WERI-Rb-1 (cell line): ENCODE measurements around the gene IL15RA.
"Not testable (repeated sequence)": the region's sequence is repeated elsewhere in the genome, so short reads cannot be mapped to it uniquely, and the experiment has no call there.

Source experiments
- DNase-seq: peaks from one replicate; pipeline ENCODE4 v3.0.0-alpha.2; 2020
- H3K27ac ChIP-seq: fragments of 250-450 bp; sonication (Bioruptor Pico); 2 replicates; pipeline ENCODE4 v1.5.1; 2020; ENCODE audit warnings: mild to moderate bottlenecking, moderate library complexity
- H3K27me3 ChIP-seq: fragments of 250-450 bp; sonication (Bioruptor Pico); 2 replicates; pipeline ENCODE4 v1.5.1; 2021; ENCODE audit warnings: mild to moderate bottlenecking, low read depth, moderate library complexity; ENCODE audit not compliant: insufficient read depth, severe bottlenecking
- H3K36me3 ChIP-seq: fragments of 250-450 bp; sonication (Bioruptor Pico); 2 replicates; pipeline ENCODE4 v1.5.1; 2020; ENCODE audit warnings: mild to moderate bottlenecking, moderate library complexity
- H3K4me3 ChIP-seq: 2 replicates; pipeline ENCODE4 v1.5.1; 2011; ENCODE audit warnings: low read depth, mild to moderate bottlenecking, control low read depth, low read length
- H3K9me3 ChIP-seq: fragments of 250-450 bp; sonication (Bioruptor Pico); 2 replicates; pipeline ENCODE4 v1.5.1; 2021; ENCODE audit warnings: mild to moderate bottlenecking, moderate library complexity; ENCODE audit not compliant: severe bottlenecking
- TF ChIP-seq, protein P1 (sequence below): IDR thresholded peaks from 2 replicates; pipeline ENCODE4 v1.5.1; 2011; ENCODE audit warnings: low read depth, mild to moderate bottlenecking, control low read depth, inconsistent platforms, low read length

Gene IL15RA

GRCh38 chr10:5910323-5911100, 66.8 kb downstream of the IL15RA start:
- no peak for DNase-seq
- H3K36me3 ChIP-seq: no peaks in the 10 kb centered on the region; the same call in 1 of the 2 replicates
- H3K27ac ChIP-seq: no peak overlapping the region
- TF ChIP-seq, protein P1, sequence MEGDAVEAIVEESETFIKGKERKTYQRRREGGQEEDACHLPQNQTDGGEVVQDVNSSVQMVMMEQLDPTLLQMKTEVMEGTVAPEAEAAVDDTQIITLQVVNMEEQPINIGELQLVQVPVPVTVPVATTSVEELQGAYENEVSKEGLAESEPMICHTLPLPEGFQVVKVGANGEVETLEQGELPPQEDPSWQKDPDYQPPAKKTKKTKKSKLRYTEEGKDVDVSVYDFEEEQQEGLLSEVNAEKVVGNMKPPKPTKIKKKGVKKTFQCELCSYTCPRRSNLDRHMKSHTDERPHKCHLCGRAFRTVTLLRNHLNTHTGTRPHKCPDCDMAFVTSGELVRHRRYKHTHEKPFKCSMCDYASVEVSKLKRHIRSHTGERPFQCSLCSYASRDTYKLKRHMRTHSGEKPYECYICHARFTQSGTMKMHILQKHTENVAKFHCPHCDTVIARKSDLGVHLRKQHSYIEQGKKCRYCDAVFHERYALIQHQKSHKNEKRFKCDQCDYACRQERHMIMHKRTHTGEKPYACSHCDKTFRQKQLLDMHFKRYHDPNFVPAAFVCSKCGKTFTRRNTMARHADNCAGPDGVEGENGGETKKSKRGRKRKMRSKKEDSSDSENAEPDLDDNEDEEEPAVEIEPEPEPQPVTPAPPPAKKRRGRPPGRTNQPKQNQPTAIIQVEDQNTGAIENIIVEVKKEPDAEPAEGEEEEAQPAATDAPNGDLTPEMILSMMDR: no peak
- no peaks in the 10 kb centered on the region for H3K9me3 ChIP-seq
- no peak overlapping the region for H3K4me3 ChIP-seq
- H3K27me3 ChIP-seq: no peaks in the 10 kb centered on the region

- H3K27ac ChIP-seq, DNase-seq, H3K4me3 ChIP-seq, H3K27me3 ChIP-seq, H3K9me3 ChIP-seq, H3K36me3 ChIP-seq: not testable (repeated sequence)
Measured at GRCh38 chr10:5908676-5909075, 68.7 kb downstream of the IL15RA start.

DNA sequence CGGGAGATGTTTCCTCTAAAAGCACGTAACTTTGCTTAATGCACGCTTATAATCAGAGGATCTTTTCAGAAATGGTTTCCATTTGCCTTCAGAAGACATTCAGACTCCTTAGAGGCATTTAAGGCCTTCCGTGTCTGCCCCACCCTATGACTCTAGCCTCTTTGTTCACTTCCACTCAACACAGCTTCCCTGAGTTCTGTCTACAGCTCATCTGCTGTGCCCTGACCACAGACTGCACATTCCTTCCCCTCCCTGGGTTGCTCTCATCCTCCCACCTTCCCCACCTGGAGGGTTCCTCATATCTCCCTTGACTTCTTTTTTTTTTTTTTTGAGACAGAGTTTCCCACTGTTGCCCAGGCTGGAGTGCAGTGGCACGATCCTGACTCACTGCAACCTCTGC, 70.7 kb downstream of the IL15RA start:
- H3K27ac ChIP-seq: no peak overlapping the region
- H3K4me3 ChIP-seq: no peak overlapping the region
- no peaks in the 10 kb centered on the region for H3K27me3 ChIP-seq
- no peaks in the 10 kb centered on the region for H3K9me3 ChIP-seq
- TF ChIP-seq, protein P1: no peak
- H3K36me3 ChIP-seq: no peaks in the 10 kb centered on the region; the same call in 1 of the 2 replicates
- no peak for DNase-seq

DNA sequence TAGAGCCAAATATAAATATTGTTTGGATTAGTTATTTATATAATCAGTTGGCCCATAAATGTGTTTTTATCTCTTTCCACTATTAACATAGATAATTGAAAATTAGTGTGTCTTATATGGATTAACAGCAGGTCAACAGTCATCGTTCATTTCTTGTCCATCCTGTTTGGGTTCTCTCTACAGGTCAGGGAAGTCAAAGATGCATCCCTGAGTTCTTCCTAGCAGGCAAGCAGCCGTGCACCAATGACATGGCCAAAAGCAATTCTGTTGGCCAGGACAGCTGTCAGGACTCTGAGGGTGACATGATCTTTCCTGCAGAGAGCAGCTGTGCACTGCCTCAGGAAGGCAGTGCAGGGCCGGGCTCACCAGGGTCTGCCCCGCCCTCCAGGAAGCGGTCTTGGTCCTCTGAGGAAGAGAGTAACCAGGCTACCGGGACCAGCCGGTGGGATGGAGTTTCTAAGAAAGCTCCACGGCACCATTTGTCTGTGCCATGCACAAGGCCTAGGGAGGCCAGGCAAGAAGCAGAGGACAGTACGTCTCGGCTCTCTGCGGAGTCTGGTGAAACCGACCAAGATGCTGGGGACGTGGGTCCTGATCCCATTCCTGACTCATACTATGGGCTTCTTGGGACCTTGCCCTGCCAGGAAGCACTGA, 71.4 kb downstream of the IL15RA start:
- no peaks in the 10 kb centered on the region for H3K27me3 ChIP-seq
- TF ChIP-seq, protein P1: no peak
- no peaks in the 10 kb centered on the region; the same call in 1 of the 2 replicates for H3K36me3 ChIP-seq
- H3K4me3 ChIP-seq: no peak overlapping the region
- no peaks in the 10 kb centered on the region for H3K9me3 ChIP-seq
- no peak overlapping the region for H3K27ac ChIP-seq
- DNase-seq: no peak

- DNase-seq: no peak
- no peaks in the 10 kb centered on the region for H3K36me3 ChIP-seq
- TF ChIP-seq, protein P1: no peak
- no peak overlapping the region for H3K4me3 ChIP-seq
- H3K9me3 ChIP-seq: no peaks in the 10 kb centered on the region
- no peaks in the 10 kb centered on the region for H3K27me3 ChIP-seq
- no peak overlapping the region for H3K27ac ChIP-seq
Measured at GRCh38 chr10:5904227-5904626, 73.1 kb downstream of the IL15RA start.

DNA sequence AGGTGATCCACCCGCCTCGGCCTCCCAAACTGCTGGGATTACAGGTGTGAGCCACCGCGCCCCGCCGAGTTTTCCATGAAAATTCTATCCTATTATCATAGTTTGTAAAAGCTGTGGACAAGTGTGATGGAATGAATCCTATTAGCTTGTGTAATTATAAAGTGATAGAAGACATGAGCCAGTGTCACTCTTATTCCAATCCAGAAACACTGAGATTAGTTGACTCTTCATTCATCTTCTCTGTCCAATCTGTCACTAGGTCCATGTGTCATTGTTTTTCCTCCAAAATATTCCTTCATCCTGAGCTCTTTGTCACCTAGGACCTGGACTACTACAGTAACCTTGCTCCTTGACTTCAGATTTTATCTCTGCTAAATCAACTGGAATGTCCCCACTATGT, 73.8 kb downstream of the IL15RA start:
- no peaks in the 10 kb centered on the region for H3K36me3 ChIP-seq
- TF ChIP-seq, protein P1: no peak
- DNase-seq: no peak

More for the DNA sequence above, 73.8 kb downstream of the IL15RA start:
- no peak overlapping the region for H3K27ac ChIP-seq
- H3K9me3 ChIP-seq: no peaks in the 10 kb centered on the region
- H3K4me3 ChIP-seq: no peak overlapping the region
- H3K27me3 ChIP-seq: no peaks in the 10 kb centered on the region
